Heart right ventricle (tissue), 16 donors: ENCODE data around the gene AUTS2. TPM values are rescaled to one million over a fixed set of nuclear protein-coding genes. Genes with fewer than 3 reads are reported as not detected.

Experiments
- ATAC-seq, 8 donors: fragments of 200-7000 bp; cut with Tn5 transposase; one replicate each; pipeline ENCODE4 v1.9.1; 2020; ENCODE audit warnings: mild to moderate bottlenecking in 8 of 8, moderate library complexity in 8 of 8, moderate number of reproducible peaks in 1 of 8
- DNase-seq, 2 donors: peaks; one replicate each; pipeline ENCODE4 v3.0.0-alpha.2; 2020
- H3K27ac ChIP-seq, 10 donors: fragments of 200-600 bp; sonication (generic) in 2 of 10; one replicate each; pipeline versions ENCODE4 v1.5.0 to v1.8.0; 2020 to 2022; ENCODE audit warnings: mild to moderate bottlenecking in 3 of 10
- H3K27me3 ChIP-seq, 7 donors: fragments of 200-600 bp; one replicate each; pipeline ENCODE4 v1.8.0; 2021 to 2022; ENCODE audit warnings: mild to moderate bottlenecking in 2 of 7
- H3K36me3 ChIP-seq, 9 donors: fragments of 200-600 bp; sonication (generic) in 1 of 9; one replicate each; pipeline versions ENCODE4 v1.5.0 to v1.8.0; 2020 to 2022; ENCODE audit warnings: mild to moderate bottlenecking in 2 of 9
- H3K4me1 ChIP-seq, 9 donors: fragments of 200-600 bp; sonication (generic) in 1 of 9; one replicate each; pipeline versions ENCODE4 v1.5.0 to v1.8.0; 2020 to 2022; ENCODE audit warnings: mild to moderate bottlenecking in 4 of 9
- H3K4me3 ChIP-seq, 10 donors: fragments of 200-600 bp; sonication (generic) in 2 of 10; one replicate each; pipeline versions ENCODE4 v1.5.0 to v1.8.0; 2020 to 2022; ENCODE audit warnings: mild to moderate bottlenecking in 7 of 10, moderate library complexity in 2 of 10
- H3K9me3 ChIP-seq, 11 donors: fragments of 200-600 bp in 10 of 11; sonication (generic) in 2 of 11; one replicate each; pipeline versions ENCODE4 v1.5.0 to v1.8.0; 2013 to 2022; ENCODE audit warnings: mild to moderate bottlenecking in 2 of 11, control low read depth in 1 of 11, moderate library complexity in 1 of 11
- WGBS, 2 donors: extraction: QIAGEN DNeasy Blood & Tissue Kit; methylation state at CpG; one replicate each; pipeline ENCODE4 v1.1.7; 2013; ENCODE audit warnings: inconsistent platforms in 1 of 2; 5-methylcytosine and 5-hydroxymethylcytosine counted together
- intact Hi-C, 10 donors: fragments of 100-400 bp; cut with DNase I; formaldehyde crosslinking; loops; one replicate each; pipeline versions ENCODE4 v1.11.1 to v1.14.2; 2022
- polyA plus RNA-seq, 2 donors: library from polyadenylated mRNA; stranded (reverse); fragments of 200-250 nt; gene quantifications; one replicate each; pipeline ENCODE4 v1.2.3, GENCODE V29; 2013
- total RNA-seq, 10 donors: library from RNA; stranded (reverse); fragmentation: NEBNext Ultra II Directional in 3 of 10; extraction: Animal tissue kit (Norgen Biotek cat#: 25700) in 3 of 10; gene quantifications; one replicate each; pipeline versions ENCODE4 v1.2.1 to v1.2.4, GENCODE V29; 2021 to 2023
- TF ChIP-seq, protein P1 (sequence below), 9 donors: fragments of 200-600 bp; sonication (generic) in 2 of 9; IDR thresholded peaks; one replicate each; pipeline versions ENCODE4 v1.5.0 to v1.8.0; 2021 to 2022; ENCODE audit warnings: antibody characterized with exemption in 9 of 9, mild to moderate bottlenecking in 5 of 9, moderate library complexity in 1 of 9
- donor health status: Arrhythmogenic right ventricular cardiomyopathy.
- donor health status: ischemic (EF 13 %, LVEDD 7.1; RV severe dilation, severe dysfunction).
- donor health status: healthy with polysubstance abuse.
- donor health status: DM: no; HTN: yes; CAD: no.
- donor health status: DM: no; HTN: no; CAD: no.
- donor health status: ischemic (EF 25% LVEDD 6.9; RV normal size, moderate dysfunction).
- donor health status: ischemic (EF 25% LVEDD 5.7; RV mildly dilated, moderate dysfunction).
- donor health status: healthy.
- donor health status: DM: yes; HTN: yes; CAD: no.
- donor health status: Ischemic cardiomyopathy.
- donor health status: ischemic (EF 35%, LVEDD 5.7; RV mildly dilated, moderate dysfunction).
- donor health status: nonischemic (EF 11% LVEDD 7.7; RV severe dilation, severe dysfunction).
- donor health status: DM: yes; HTN: yes; CAD: no.
- donor health status: PGD.
- donor health status: ischemic (EF 29% LVEDD 5.4; RV normal size, mild dysfunction).
- donor health status: nonischemic (EF 23%, LVEDD 6.1; RV moderate dilation, normal function).

AUTS2 gene
- total and polyA plus RNA-seq, 12 donors, result 1.6 to 11.2 (median 7.3) TPM

- intact Hi-C loops, result loop anchor here in 1 of 10 donors (10.0 kb wide), 1 partner anchor 60 kb away; no protein-coding TSS in a partner anchor
- no peaks in the 10 kb centered on the region for H3K9me3 ChIP-seq
- no peak overlapping the region for H3K4me3 ChIP-seq
- ATAC-seq (no peak), DNase-seq (no peak)
- 68 to 76% methylated on average over 3 of the region's 3 CpGs for WGBS, 2 donors
- H3K4me1 ChIP-seq, result peaks cover 0 to 31% (median 4%) of the 10 kb centered on the region in 9 donors
- H3K36me3 ChIP-seq, result no peaks in the 10 kb centered on the region
- TF ChIP-seq, protein P1, sequence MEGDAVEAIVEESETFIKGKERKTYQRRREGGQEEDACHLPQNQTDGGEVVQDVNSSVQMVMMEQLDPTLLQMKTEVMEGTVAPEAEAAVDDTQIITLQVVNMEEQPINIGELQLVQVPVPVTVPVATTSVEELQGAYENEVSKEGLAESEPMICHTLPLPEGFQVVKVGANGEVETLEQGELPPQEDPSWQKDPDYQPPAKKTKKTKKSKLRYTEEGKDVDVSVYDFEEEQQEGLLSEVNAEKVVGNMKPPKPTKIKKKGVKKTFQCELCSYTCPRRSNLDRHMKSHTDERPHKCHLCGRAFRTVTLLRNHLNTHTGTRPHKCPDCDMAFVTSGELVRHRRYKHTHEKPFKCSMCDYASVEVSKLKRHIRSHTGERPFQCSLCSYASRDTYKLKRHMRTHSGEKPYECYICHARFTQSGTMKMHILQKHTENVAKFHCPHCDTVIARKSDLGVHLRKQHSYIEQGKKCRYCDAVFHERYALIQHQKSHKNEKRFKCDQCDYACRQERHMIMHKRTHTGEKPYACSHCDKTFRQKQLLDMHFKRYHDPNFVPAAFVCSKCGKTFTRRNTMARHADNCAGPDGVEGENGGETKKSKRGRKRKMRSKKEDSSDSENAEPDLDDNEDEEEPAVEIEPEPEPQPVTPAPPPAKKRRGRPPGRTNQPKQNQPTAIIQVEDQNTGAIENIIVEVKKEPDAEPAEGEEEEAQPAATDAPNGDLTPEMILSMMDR (IDR thresholded peaks at IDR 0.05), result no peak
- no peak overlapping the region for H3K27ac ChIP-seq
- H3K27me3 ChIP-seq, result no peaks in the 10 kb centered on the region
Measured at GRCh38 chr7:70014472-70015177, 416.4 kb downstream of the AUTS2 start.

DNA sequence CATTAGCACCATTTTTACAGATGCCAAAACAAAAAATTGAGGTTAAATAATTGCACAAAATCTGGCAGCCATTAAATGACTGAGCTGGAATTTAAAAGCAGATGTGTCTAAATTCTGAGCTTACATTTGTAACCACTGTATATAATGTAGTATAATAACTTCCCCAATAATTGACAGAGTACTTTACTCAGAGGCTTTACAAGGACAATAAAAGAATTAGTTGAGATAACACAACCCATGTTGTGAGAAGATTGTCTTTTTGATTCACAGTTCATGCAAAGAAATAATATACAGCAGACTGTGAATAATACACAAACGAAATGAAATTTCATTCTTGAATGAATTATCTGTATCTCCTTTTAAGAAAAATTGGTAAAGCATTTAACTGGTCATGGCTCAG is 417.1 kb downstream of the AUTS2 start:
- Histone ChIP-seq H3K36me3 (no peaks in the 10 kb centered on the region), H3K27me3 (no peaks in the 10 kb centered on the region), H3K4me3 (no peak overlapping the region), H3K9me3 (no peaks in the 10 kb centered on the region), H3K4me1 (peaks cover 0 to 31% (median 4%) of the 10 kb centered on the region in 9 donors), H3K27ac (no peak overlapping the region)
- ATAC-seq, result no peak
- TF ChIP-seq, protein P1 (IDR thresholded peaks at IDR 0.05), result no peak
- intact Hi-C loops, result loop anchor here in 1 of 10 donors (10.0 kb wide), 1 partner anchor 61 kb away; no protein-coding TSS in a partner anchor
- WGBS, 2 donors, result 80 to 83% methylated on average over 1 of the region's 1 CpG
- DNase-seq, result no peak

GRCh38 chr7:70016044-70016770 is 417.9 kb downstream of the AUTS2 start:
- H3K9me3 ChIP-seq, result no peaks in the 10 kb centered on the region
- 73% methylated on average over 6 of the region's 6 CpGs for WGBS, 2 donors
- peak in 6 of 8 donors; percentile 49 to 92 (median 58) for ATAC-seq
- H3K4me1 ChIP-seq, result peaks cover 0 to 31% (median 4%) of the 10 kb centered on the region in 9 donors
- TF ChIP-seq, protein P1 (IDR thresholded peaks at IDR 0.05), result no peak
- H3K27ac ChIP-seq, result no peak overlapping the region
- DNase-seq, result no peak
- intact Hi-C loops, result loop anchor here in 1 of 10 donors (10.0 kb wide), 1 partner anchor 61 kb away; no protein-coding TSS in a partner anchor
- H3K4me3 ChIP-seq, result no peak overlapping the region
- no peaks in the 10 kb centered on the region for H3K36me3 ChIP-seq
- H3K27me3 ChIP-seq, result no peaks in the 10 kb centered on the region

DNA sequence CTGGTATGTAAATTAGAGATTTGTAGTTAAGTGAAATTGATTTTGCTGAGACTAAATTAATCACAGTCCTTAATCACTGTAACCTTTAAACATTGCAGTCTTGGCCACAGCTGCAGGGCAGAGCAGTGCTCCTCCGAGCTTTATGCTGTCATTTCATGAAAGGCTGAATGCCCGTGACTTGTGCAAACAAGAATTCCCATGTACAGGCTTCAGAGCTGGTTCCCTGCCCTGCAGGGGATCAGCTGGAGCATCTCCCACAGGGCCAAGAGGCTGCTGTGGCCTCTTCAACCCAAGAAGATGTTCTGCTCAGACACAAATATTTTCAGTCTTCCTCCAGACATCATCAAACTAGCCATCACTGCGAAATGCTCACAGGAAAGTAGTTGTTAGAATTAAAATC is 419.1 kb downstream of the AUTS2 start:
- no peaks in the 10 kb centered on the region for H3K36me3 ChIP-seq
- DNase-seq (no peak), ATAC-seq (no peak)
- no peaks in the 10 kb centered on the region for H3K27me3 ChIP-seq
- TF ChIP-seq, protein P1 (IDR thresholded peaks at IDR 0.05), result no peak
- H3K4me1 ChIP-seq, result peaks cover 0 to 31% (median 4%) of the 10 kb centered on the region in 9 donors
- 82 to 92% methylated on average over 3 of the region's 3 CpGs for WGBS, 2 donors
- H3K4me3 ChIP-seq, result no peak overlapping the region
- H3K27ac ChIP-seq, result no peak overlapping the region
- intact Hi-C loops, result loop anchor here in 1 of 10 donors (10.0 kb wide), 1 partner anchor 63 kb away; no protein-coding TSS in a partner anchor
- no peaks in the 10 kb centered on the region for H3K9me3 ChIP-seq
